GM21526 (cell line): Measurements from ENCODE around the gene RBM38.

Experiments used
- ATAC-seq: cut with Tn5 transposase; IDR thresholded peaks from one replicate; pipeline ENCODE4 v1.9.1; 2021; ENCODE audit warnings: moderate library complexity; ENCODE audit not compliant: unreplicated experiment, low FRiP score

Gene RBM38

GRCh38 chr20:57448764-57449354 lies 57.7 kb downstream of the RBM38 start:
- no peak for ATAC-seq

GRCh38 chr20:57449398-57450354 lies 58.5 kb downstream of the RBM38 start:
- ATAC-seq: no peak

- peak; percentile 79 for ATAC-seq
Measured at GRCh38 chr20:57450419-57450818, 59.2 kb downstream of the RBM38 start.

GRCh38 chr20:57450931-57451330 lies 59.7 kb downstream of the RBM38 start:
- ATAC-seq: no peak

GRCh38 chr20:57451431-57451794 lies 60.2 kb downstream of the RBM38 start:
- ATAC-seq: no peak

- no peak for ATAC-seq
Measured at GRCh38 chr20:57451795-57452661, 60.8 kb downstream of the RBM38 start.

- ATAC-seq: no peak
Measured at GRCh38 chr20:57455386-57455785, 64.2 kb downstream of the RBM38 start.

GRCh38 chr20:57456116-57456515 lies 64.9 kb downstream of the RBM38 start:
- no peak for ATAC-seq

GRCh38 chr20:57457243-57458095 lies 66.3 kb downstream of the RBM38 start:
- ATAC-seq: no peak

- ATAC-seq: no peak
Measured at GRCh38 chr20:57458400-57459160, 67.4 kb downstream of the RBM38 start.
